IMR-90 (cell line): ENCODE data around the gene ENPP3.

Experiments
- CEBPB ChIP-seq: IDR thresholded peaks from 2 replicates; pipeline ENCODE4 v1.6.1; 2012; ENCODE audit warnings: low read depth, low read length, improper control_type of control experiment
- CHD1 ChIP-seq: IDR thresholded peaks from 2 replicates; pipeline ENCODE4 v1.6.1; 2012; ENCODE audit warnings: low read depth, low read length, improper control_type of control experiment
- CTCF ChIP-seq: conservative IDR thresholded peaks from 2 replicates; pipeline ENCODE4 v1.5.1; 2012; ENCODE audit warnings: mild to moderate bottlenecking, low read depth, low read length, improper control_type of control experiment
- MAZ ChIP-seq: IDR thresholded peaks from 2 replicates; pipeline ENCODE4 v1.6.1; 2012; ENCODE audit warnings: low read depth, mild to moderate bottlenecking, low read length, improper control_type of control experiment, moderate library complexity, borderline replicate concordance
- POLR2A ChIP-seq: IDR thresholded peaks from 2 replicates; pipeline ENCODE4 v1.6.1; 2012; ENCODE audit warnings: mild to moderate bottlenecking, low read depth, low read length
- RFX5 ChIP-seq: IDR thresholded peaks from 2 replicates; pipeline ENCODE4 v1.8.0; 2012; ENCODE audit warnings: low read depth, mild to moderate bottlenecking, low read length, moderate library complexity

GRCh38 chr6:131736003-131736596 is 99.0 kb downstream of the ENPP3 start:
- TF ChIP-seq MAZ (no peak), POLR2A (no peak), CHD1 (no peak), RFX5 (no peak), CEBPB (no peak), CTCF (no peak)
